Stimulated activated effector memory CD8-positive, alpha-beta T cell treated with anti-CD3 and anti-CD28 coated beads, Interleukin-12 subunit alpha, Interleukin-12 subunit beta, amount 100 ng/mL, for 72 hours (primary cell): ENCODE measurements around the gene PALLD.

Source experiments
- ATAC-seq: fragments of 150-1000 bp; cut with Tn5 transposase; 2 replicates; pipeline ENCODE4 v1.10.0; 2021
- DNase-seq, 2 donors: peaks; one replicate each; pipeline ENCODE4 v3.0.0; 2021 to 2022; ENCODE audit warnings: low spot score in 2 of 2
- H3K27ac Mint-ChIP-seq: one replicate; pipeline ENCODE4 v1.8.0; 2022; ENCODE audit warnings: mild to moderate bottlenecking, mixed read lengths
- H3K36me3 Mint-ChIP-seq: one replicate; pipeline ENCODE4 v1.8.0; 2022; ENCODE audit warnings: mild to moderate bottlenecking, mixed read lengths
- H3K4me1 Mint-ChIP-seq: one replicate; pipeline ENCODE4 v1.8.0; 2022; ENCODE audit warnings: mixed read lengths
- H3K4me3 Mint-ChIP-seq: one replicate; pipeline ENCODE4 v1.8.0; 2022; ENCODE audit warnings: mild to moderate bottlenecking, mixed read lengths
- H3K9me3 Mint-ChIP-seq: one replicate; pipeline ENCODE4 v1.8.0; 2022; ENCODE audit warnings: mixed read lengths

The PALLD gene

GRCh38 chr4:168907119-168907698, 410.4 kb downstream of the PALLD start:
- Mint-ChIP-seq H3K4me3 (no peak overlapping the region), H3K9me3 (no peaks in the 10 kb centered on the region), H3K36me3 (no peaks in the 10 kb centered on the region), H3K4me1 (no peaks in the 10 kb centered on the region), H3K27ac (peak overlapping the region; percentile 12)
- ATAC-seq (peak; percentile 39), DNase-seq (no peak)

GRCh38 chr4:168908093-168908492, 411.2 kb downstream of the PALLD start:
- Mint-ChIP-seq H3K27ac (peak overlapping the region; percentile 18), H3K36me3 (no peaks in the 10 kb centered on the region), H3K4me3 (no peak overlapping the region), H3K9me3 (no peaks in the 10 kb centered on the region), H3K4me1 (no peaks in the 10 kb centered on the region)
- DNase-seq: no peak
- ATAC-seq: no peak

- no peaks in the 10 kb centered on the region for H3K9me3 Mint-ChIP-seq
- no peak for ATAC-seq
- DNase-seq: no peak
- H3K36me3 Mint-ChIP-seq: no peaks in the 10 kb centered on the region
- no peaks in the 10 kb centered on the region for H3K4me1 Mint-ChIP-seq
- peak overlapping the region; percentile 18 for H3K27ac Mint-ChIP-seq
- H3K4me3 Mint-ChIP-seq: no peak overlapping the region
Measured at GRCh38 chr4:168908851-168909273, 412.0 kb downstream of the PALLD start.

GRCh38 chr4:168914095-168914494, 417.2 kb downstream of the PALLD start:
- H3K27ac Mint-ChIP-seq: no peak overlapping the region
- H3K36me3 Mint-ChIP-seq: no peaks in the 10 kb centered on the region
- H3K4me1 Mint-ChIP-seq: no peaks in the 10 kb centered on the region
- no peaks in the 10 kb centered on the region for H3K9me3 Mint-ChIP-seq
- no peak for DNase-seq
- no peak overlapping the region for H3K4me3 Mint-ChIP-seq
- ATAC-seq: no peak

GRCh38 chr4:168917138-168917779, 420.4 kb downstream of the PALLD start:
- H3K4me1 Mint-ChIP-seq: no peaks in the 10 kb centered on the region
- H3K36me3 Mint-ChIP-seq: no peaks in the 10 kb centered on the region
- no peaks in the 10 kb centered on the region for H3K9me3 Mint-ChIP-seq
- DNase-seq: no peak
- no peak for ATAC-seq
- H3K4me3 Mint-ChIP-seq: no peak overlapping the region
- no peak overlapping the region for H3K27ac Mint-ChIP-seq

- Mint-ChIP-seq H3K27ac (no peak overlapping the region), H3K9me3 (no peaks in the 10 kb centered on the region), H3K4me1 (peaks cover 5% of the 10 kb centered on the region), H3K4me3 (no peak overlapping the region), H3K36me3 (no peaks in the 10 kb centered on the region)
- DNase-seq (no peak), ATAC-seq (no peak)
Measured at GRCh38 chr4:168919706-168920324, 423.0 kb downstream of the PALLD start.

GRCh38 chr4:168920441-168921065, 423.7 kb downstream of the PALLD start:
- Mint-ChIP-seq H3K36me3 (no peaks in the 10 kb centered on the region), H3K9me3 (no peaks in the 10 kb centered on the region), H3K27ac (no peak overlapping the region), H3K4me3 (no peak overlapping the region), H3K4me1 (peaks cover 5% of the 10 kb centered on the region)
- no peak for DNase-seq
- no peak for ATAC-seq

GRCh38 chr4:168923526-168924194, 426.8 kb downstream of the PALLD start:
- H3K36me3 Mint-ChIP-seq: no peaks in the 10 kb centered on the region
- H3K4me3 Mint-ChIP-seq: no peak overlapping the region
- DNase-seq (peak; percentile 30 to 63), ATAC-seq (peak; percentile 60)
- no peaks in the 10 kb centered on the region for H3K9me3 Mint-ChIP-seq
- H3K27ac Mint-ChIP-seq: no peak overlapping the region
- peaks cover 5% of the 10 kb centered on the region for H3K4me1 Mint-ChIP-seq

- Mint-ChIP-seq H3K27ac (no peak overlapping the region), H3K4me1 (peaks cover 5% of the 10 kb centered on the region), H3K4me3 (no peak overlapping the region), H3K9me3 (no peaks in the 10 kb centered on the region), H3K36me3 (no peaks in the 10 kb centered on the region)
- DNase-seq (no peak), ATAC-seq (no peak)
Measured at GRCh38 chr4:168924667-168925066, 427.8 kb downstream of the PALLD start.

- Mint-ChIP-seq H3K27ac (no peak overlapping the region), H3K4me1 (peaks cover 5% of the 10 kb centered on the region), H3K9me3 (no peaks in the 10 kb centered on the region), H3K4me3 (no peak overlapping the region), H3K36me3 (no peaks in the 10 kb centered on the region)
- no peak for DNase-seq
- no peak for ATAC-seq
Measured at GRCh38 chr4:168925789-168926490, 429.1 kb downstream of the PALLD start.

- ATAC-seq (no peak), DNase-seq (no peak)
- Mint-ChIP-seq H3K4me3 (no peak overlapping the region), H3K9me3 (peaks cover 16% of the 10 kb centered on the region), H3K4me1 (peaks cover 5% of the 10 kb centered on the region), H3K27ac (no peak overlapping the region), H3K36me3 (no peaks in the 10 kb centered on the region)
Measured at GRCh38 chr4:168928346-168928745, 431.5 kb downstream of the PALLD start.

GRCh38 chr4:168928875-168929274, 432.0 kb downstream of the PALLD start:
- ATAC-seq (no peak), DNase-seq (no peak)
- Mint-ChIP-seq H3K9me3 (peaks cover 20% of the 10 kb centered on the region), H3K36me3 (no peaks in the 10 kb centered on the region), H3K27ac (no peak overlapping the region), H3K4me1 (peaks cover 2% of the 10 kb centered on the region), H3K4me3 (no peak overlapping the region)

GRCh38 chr4:168930413-168931196, 433.8 kb downstream of the PALLD start:
- H3K27ac Mint-ChIP-seq: no peak overlapping the region
- ATAC-seq (no peak), DNase-seq (no peak)
- peaks cover 20% of the 10 kb centered on the region for H3K9me3 Mint-ChIP-seq
- H3K4me1 Mint-ChIP-seq: no peaks in the 10 kb centered on the region
- no peak overlapping the region for H3K4me3 Mint-ChIP-seq
- no peaks in the 10 kb centered on the region for H3K36me3 Mint-ChIP-seq

- H3K36me3 Mint-ChIP-seq: no peaks in the 10 kb centered on the region
- ATAC-seq (no peak), DNase-seq (no peak)
- H3K9me3 Mint-ChIP-seq: peaks cover 20% of the 10 kb centered on the region
- H3K4me3 Mint-ChIP-seq: no peak overlapping the region
- H3K27ac Mint-ChIP-seq: no peak overlapping the region
- no peaks in the 10 kb centered on the region for H3K4me1 Mint-ChIP-seq
Measured at GRCh38 chr4:168931215-168931650, 434.4 kb downstream of the PALLD start.
